Activated naive CD4-positive, alpha-beta T cell treated with anti-CD3 and anti-CD28 coated beads, Interleukin-2, amount 50 U/mL, for 24 hours (primary cell): ENCODE data around the gene VMA21.

Experiments used
- H3K27ac Mint-ChIP-seq: one replicate; pipeline ENCODE4 v1.8.0; 2021; ENCODE audit warnings: mild to moderate bottlenecking, mixed read lengths
- H3K27me3 Mint-ChIP-seq: one replicate; pipeline ENCODE4 v1.8.0; 2021; ENCODE audit warnings: mixed read lengths
- H3K36me3 Mint-ChIP-seq: one replicate; pipeline ENCODE4 v1.8.0; 2021; ENCODE audit warnings: mixed read lengths
- H3K4me1 Mint-ChIP-seq: one replicate; pipeline ENCODE4 v1.8.0; 2021; ENCODE audit warnings: mixed read lengths
- H3K4me3 Mint-ChIP-seq: one replicate; pipeline ENCODE4 v1.8.0; 2021; ENCODE audit warnings: mild to moderate bottlenecking, mixed read lengths
- H3K9me3 Mint-ChIP-seq: one replicate; pipeline ENCODE4 v1.8.0; 2021; ENCODE audit warnings: mixed read lengths

VMA21 gene, protein sequence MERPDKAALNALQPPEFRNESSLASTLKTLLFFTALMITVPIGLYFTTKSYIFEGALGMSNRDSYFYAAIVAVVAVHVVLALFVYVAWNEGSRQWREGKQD

DNA sequence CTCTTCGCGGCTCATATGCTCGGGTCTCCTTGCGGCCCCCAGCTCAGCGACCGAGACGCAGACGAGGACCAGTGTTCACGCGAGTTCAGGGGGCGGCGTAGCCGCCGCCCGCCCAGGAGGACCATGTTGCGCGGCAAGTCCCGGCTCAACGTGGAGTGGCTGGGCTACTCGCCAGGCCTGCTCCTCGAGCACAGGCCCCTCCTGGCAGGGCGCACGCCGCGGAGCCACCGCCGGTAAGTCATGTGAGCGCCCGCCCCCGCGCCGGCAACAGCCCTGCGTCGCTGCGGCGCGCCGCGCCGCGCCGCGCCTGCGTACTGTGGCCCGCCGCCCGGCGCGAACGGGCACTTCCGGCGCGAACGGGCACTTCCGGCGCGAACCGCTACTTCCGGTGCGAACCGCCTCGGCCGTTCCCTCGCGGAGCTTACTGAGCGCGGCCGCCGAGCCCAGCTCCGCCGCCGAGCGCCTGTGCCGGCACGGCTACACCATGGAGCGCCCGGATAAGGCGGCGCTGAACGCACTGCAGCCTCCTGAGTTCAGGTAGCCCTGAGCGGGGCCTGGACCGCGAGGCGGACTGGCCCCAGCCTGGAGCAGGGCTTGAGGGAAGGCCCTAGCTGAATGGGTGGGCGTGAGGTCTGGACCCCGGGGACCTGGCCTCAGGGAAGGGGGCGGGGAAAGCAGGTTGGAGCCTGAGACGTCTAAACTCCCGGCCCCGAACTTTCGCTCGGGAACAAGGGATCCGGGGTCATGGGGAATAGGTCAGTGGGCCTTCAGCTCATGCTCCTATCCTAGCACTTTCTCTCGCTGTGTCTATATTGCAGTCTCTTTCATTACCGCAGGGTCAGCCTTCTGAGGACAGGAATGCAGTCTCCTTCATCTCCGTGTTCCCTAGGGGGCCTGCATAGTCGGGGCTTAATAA lies at the start of gene VMA21:
TSS of gene VMA21 (plus strand) at position 382 of the 916 bp plus-strand sequence. CDS start at position 485, 103 bp downstream.
- H3K9me3 Mint-ChIP-seq = no peaks in the 10 kb centered on the region
- H3K4me3 Mint-ChIP-seq = peak within 1 kb of the TSS; percentile 97
- peak within 1 kb of the TSS; percentile 97 for H3K27ac Mint-ChIP-seq
- H3K27me3 Mint-ChIP-seq = no peaks in the 10 kb centered on the region
- H3K4me1 Mint-ChIP-seq = peaks cover 67% of the 10 kb centered on the region
- H3K36me3 Mint-ChIP-seq = peaks cover 8% of the 10 kb centered on the region

DNA sequence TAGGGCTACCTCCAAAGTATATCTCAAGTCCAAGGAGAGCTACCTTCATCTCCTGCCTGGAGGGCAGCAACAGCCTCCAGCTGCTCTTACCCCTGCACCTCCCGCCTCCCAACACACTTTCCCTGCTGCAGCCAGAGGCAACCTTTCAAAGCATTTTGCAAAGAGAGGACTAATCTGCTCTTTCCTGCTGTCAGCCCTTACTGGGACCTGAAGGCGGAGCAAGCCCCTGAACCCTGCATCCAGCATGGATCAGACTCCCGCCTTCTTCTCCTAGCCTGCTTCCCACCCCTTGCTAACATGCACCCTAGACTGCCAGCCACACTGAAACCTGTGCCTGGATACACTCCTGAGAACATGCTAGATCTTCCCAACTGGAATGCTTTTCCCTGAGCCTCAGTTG lies 37.7 kb upstream of the VMA21 start:
- no peaks in the 10 kb centered on the region for H3K36me3 Mint-ChIP-seq
- H3K9me3 Mint-ChIP-seq = no peaks in the 10 kb centered on the region
- H3K4me3 Mint-ChIP-seq = peak overlapping the region; percentile 15
- H3K27ac Mint-ChIP-seq = no peak overlapping the region
- H3K27me3 Mint-ChIP-seq = peaks cover 11% of the 10 kb centered on the region
- H3K4me1 Mint-ChIP-seq = no peaks in the 10 kb centered on the region

DNA sequence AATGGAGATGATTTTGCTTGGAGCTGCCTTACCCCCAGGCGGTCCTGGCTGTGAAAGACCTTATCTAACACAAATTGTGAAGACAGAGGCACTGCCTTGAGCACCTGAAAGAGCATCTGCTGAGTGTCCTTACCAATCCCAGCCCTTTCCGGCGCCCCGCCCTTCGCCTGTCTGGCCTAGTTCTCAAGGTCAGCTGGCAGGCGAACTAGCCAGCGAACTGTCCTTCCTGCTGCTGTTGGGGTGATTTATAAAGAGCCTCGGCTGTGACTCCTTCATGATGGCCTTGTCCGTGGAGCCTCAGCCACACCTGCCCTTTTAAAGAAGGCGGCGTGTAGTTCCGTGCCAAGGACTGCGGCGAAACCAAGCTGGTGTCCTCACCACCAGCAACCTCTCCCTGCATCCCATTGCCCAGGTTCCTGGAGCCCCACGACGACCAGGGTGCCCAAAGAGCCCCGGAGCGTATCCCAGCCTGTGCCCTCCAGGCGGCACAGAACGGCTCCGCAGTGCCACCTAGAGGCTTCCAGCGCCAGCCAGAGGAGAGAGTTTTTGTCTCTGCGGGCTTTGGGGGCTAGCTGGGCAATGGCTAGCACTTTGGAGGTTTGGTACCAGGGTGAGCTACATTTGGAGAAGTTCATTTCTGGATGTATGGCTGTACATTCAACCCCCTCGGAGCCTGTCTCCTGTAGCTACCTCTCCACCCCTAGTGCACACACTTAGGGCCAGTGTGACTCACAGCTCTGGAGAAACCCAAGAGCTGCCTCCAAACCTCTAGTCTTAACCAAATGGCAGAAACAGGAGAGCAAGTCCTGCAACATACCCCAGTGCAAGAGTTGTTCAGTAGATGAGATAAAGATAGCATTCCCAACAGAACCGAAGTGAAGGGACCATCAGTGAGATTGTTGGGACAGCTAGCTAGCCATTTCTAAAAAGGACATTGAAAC lies 36.8 kb upstream of the VMA21 start:
- Mint-ChIP-seq H3K4me3 (peak overlapping the region; percentile 71), H3K36me3 (no peaks in the 10 kb centered on the region), H3K4me1 (no peaks in the 10 kb centered on the region), H3K27me3 (peaks cover 11% of the 10 kb centered on the region), H3K27ac (no peak overlapping the region), H3K9me3 (no peaks in the 10 kb centered on the region)

DNA sequence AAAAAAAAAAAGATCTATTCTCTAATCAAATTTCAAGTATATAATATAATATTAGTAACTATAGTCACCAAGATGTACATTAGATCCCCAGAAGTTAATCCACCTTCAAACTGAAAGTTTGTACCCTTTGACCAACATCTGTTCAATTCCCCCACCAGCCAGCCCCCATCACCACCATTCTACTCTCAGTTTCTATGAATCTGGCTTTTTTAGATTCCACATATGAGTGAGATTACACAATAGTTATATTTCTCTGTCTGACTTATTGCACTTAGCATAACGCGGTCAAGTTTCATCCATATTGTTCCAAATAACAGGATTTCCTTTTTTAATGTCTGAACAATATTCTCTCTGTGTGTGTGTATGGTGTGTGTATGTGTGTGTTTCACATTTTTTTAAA lies 33.7 kb upstream of the VMA21 start:
- Mint-ChIP-seq H3K4me1 (no peaks in the 10 kb centered on the region), H3K27ac (no peak overlapping the region), H3K9me3 (no peaks in the 10 kb centered on the region), H3K27me3 (peaks cover 7% of the 10 kb centered on the region), H3K4me3 (no peak overlapping the region), H3K36me3 (no peaks in the 10 kb centered on the region)

DNA sequence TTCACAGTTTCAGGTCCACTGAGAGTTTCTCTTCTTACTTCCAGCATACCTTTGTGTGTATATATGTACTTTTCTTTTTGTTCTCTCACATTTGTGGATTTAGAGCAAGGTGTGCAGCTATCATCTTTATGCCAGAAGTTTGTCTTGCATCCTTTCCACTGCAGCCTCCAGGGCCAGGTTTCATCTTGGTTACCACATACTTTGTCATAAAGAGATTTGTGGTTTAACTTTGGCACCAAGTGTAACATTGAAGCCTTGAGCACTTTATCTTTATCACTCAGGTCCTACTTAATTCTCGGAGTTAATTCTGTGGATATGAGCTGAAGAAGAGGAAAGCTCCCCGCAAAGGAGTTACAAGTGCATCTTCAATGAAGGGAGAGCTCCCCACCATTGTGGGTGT lies 31.4 kb upstream of the VMA21 start:
- H3K36me3 Mint-ChIP-seq = no peaks in the 10 kb centered on the region
- no peaks in the 10 kb centered on the region for H3K9me3 Mint-ChIP-seq
- H3K4me1 Mint-ChIP-seq = no peaks in the 10 kb centered on the region
- H3K4me3 Mint-ChIP-seq = no peak overlapping the region
- no peak overlapping the region for H3K27ac Mint-ChIP-seq
- H3K27me3 Mint-ChIP-seq = peaks cover 8% of the 10 kb centered on the region

DNA sequence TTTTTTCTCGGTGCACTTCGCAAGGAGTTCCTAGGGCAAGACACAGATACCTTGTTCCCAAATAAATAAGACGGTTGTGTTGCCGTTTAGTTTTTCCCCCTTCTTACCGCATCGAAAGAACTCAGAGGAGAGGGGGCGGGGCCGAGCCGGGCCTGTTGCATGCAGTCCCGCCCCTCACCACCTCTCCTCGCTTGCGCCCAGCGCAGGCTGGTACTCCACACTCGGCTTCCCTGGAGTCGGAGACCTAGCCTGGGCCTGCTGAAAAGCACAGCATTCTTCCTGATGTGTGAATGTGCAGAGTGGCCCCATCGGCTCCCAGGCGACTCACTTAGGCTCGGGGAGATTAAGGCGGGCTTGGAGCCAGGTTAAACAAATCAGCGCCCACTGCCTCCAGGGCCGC lies 26.1 kb upstream of the VMA21 start:
- no peaks in the 10 kb centered on the region for H3K4me1 Mint-ChIP-seq
- H3K4me3 Mint-ChIP-seq = no peak overlapping the region
- peaks cover 9% of the 10 kb centered on the region for H3K27me3 Mint-ChIP-seq

DNA sequence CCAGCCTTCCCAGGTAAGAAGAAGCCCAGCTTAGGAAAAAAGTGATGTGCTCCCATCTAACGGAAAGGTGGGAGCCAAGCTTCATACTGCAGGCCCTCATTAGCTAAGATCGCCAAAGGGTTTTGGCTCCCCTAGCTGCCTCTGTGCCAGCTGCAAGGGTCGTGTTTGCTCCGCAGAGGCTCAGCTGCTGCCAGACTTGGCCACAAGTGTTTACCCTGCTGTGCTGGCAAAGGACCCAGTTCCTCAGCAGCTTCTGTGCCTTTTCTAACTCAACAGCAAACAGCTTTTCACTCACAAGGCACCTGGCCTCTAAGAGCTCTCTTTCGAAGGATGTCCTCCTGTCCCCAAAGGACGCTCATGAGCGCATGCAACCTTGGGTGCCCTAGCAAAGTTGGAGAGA lies 12.2 kb upstream of the VMA21 start:
- Mint-ChIP-seq H3K4me1 (peaks cover 6% of the 10 kb centered on the region), H3K9me3 (no peaks in the 10 kb centered on the region), H3K27me3 (no peaks in the 10 kb centered on the region), H3K27ac (no peak overlapping the region), H3K4me3 (no peak overlapping the region), H3K36me3 (no peaks in the 10 kb centered on the region)

More for the DNA sequence above, 26.1 kb upstream of the VMA21 start:
- H3K27ac Mint-ChIP-seq = no peak overlapping the region
- H3K9me3 Mint-ChIP-seq = no peaks in the 10 kb centered on the region
- H3K36me3 Mint-ChIP-seq = no peaks in the 10 kb centered on the region

DNA sequence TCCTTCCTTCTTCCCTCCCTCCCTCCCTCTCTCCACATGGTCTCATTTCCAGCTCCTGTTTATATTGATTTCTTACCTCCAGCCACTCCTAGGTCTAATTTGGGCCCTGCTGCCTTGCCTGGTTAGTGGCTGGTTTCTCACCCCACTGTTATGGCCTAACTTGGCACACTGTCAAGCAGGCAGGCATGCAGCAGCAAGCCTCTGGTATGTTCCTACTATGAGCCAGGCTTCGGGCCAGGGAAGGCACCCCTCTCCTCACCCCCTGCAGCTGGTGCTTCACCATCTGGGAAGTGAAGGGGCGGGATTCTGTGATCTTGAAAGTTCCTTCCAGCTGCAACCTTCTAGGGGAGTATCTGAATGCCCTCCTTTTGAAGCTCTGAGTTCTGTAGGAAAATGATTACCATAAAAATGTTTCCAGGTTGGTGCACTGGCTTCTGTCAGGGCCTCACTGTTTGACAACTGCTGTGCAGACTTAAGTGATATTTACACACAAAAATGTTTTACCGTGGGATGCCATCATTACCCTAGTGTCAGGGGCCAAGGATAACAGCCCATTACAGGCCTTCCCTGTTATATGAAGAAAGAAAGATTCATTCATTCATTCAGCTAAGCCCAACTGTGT lies 10.1 kb upstream of the VMA21 start:
- Mint-ChIP-seq H3K9me3 (no peaks in the 10 kb centered on the region), H3K4me1 (peaks cover 9% of the 10 kb centered on the region), H3K36me3 (no peaks in the 10 kb centered on the region), H3K4me3 (no peak overlapping the region), H3K27ac (no peak overlapping the region), H3K27me3 (no peaks in the 10 kb centered on the region)

DNA sequence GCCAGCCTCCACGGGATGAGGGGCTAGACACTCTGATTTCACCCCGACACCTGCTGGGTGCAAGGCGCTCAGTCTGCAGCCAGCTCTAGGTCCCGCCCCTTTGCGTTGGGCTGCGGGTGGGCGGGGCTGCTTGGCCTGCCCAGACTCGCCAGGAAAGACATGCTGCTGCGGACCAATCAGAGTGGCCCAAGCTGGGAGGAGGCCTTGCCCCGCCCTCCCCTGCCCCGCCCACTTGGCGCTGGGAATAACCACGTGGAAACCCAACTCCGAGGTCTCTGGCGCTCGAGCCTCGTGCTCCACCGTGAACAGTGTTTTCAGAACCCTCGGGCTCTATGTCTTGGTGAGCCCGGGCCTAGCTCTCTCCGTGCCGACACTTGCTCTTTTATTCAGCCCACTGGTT lies 5.3 kb upstream of the VMA21 start:
- Mint-ChIP-seq H3K9me3 (no peaks in the 10 kb centered on the region), H3K36me3 (no peaks in the 10 kb centered on the region), H3K4me1 (peaks cover 38% of the 10 kb centered on the region), H3K27ac (no peak overlapping the region), H3K27me3 (no peaks in the 10 kb centered on the region), H3K4me3 (no peak overlapping the region)

DNA sequence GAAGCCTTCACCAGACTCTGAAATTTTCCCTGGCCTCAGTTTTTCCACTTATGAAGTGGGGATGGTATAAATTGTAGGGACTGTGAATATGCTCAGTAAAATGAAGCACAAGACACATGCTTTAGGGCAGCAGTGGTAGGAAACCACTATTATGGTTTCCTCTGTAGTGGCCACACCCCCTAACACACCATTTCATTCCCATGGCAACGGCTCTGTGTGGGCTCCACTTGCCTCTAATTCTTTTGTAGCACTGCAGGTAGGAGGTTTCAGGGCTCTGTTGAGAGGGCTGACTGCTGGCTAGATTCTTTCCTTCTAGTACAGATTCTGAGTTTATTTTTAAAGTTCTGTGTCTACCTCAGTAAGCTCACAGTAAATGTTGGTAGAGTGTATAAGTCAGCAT lies 3.5 kb upstream of the VMA21 start:
- H3K27me3 Mint-ChIP-seq = no peaks in the 10 kb centered on the region
- no peaks in the 10 kb centered on the region for H3K9me3 Mint-ChIP-seq
- peak overlapping the region; percentile 89 for H3K27ac Mint-ChIP-seq
- H3K4me3 Mint-ChIP-seq = peak overlapping the region; percentile 67
- peaks cover 5% of the 10 kb centered on the region for H3K36me3 Mint-ChIP-seq
- H3K4me1 Mint-ChIP-seq = peaks cover 46% of the 10 kb centered on the region

DNA sequence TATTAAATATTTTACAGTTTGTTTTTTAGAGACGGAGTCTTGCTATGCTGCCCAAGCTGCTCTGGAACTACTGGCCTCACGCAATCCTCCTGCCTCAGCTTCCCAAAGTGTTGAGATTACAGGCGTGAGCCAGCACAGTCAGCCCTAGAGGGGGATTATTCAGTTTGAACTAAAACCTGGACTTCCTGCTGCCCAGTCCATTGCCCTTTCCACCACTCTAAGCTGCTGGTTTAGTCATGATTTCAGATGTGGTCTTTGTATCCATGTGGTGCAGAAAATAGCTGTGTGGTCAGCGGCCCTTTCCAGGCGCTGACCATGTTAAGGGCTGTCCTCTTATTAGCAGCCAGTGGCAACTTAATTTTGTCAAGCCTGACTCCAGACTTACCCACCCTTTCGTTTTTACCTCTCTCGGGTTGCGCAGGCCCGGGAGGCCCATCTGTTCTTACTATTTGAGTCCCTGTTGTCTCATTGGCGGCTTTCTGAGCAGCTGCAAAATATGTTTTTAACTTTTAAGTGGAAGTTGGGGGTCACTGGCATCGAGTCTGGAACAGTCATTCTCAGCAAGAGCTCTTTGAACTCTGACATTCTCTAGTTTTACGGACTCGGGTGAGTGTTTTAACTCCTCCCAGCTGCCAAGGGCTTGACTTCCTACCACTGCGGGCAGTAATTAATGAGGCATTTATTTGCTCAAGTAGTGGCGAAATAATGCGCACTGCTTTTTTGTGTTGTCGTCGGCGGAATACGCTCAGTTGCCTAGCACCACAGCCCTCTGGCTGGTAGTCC lies 773 bp upstream of the VMA21 start:
- Mint-ChIP-seq H3K27me3 (no peaks in the 10 kb centered on the region), H3K9me3 (no peaks in the 10 kb centered on the region), H3K4me3 (peak overlapping the region; percentile 87), H3K27ac (peak overlapping the region; percentile 97), H3K4me1 (peaks cover 63% of the 10 kb centered on the region), H3K36me3 (peaks cover 8% of the 10 kb centered on the region)

DNA sequence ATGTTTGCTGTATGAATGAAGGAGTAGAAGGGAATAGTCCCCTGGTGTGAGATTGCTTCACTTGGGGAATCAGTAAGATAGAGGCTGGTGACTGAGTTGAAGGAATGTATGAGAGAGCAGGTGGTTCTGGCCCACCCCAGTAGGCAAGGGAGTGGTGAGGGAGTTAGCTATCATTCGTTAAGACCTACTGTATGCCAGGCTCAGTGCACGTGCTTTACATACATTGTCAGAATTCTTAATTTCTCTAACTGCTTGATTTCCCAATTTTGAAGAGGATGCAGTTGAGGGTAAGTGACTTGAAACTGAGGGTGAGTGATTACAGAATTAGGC lies 700 bp downstream of the VMA21 start:
- H3K27ac Mint-ChIP-seq = peak overlapping the region; percentile 96
- H3K9me3 Mint-ChIP-seq = no peaks in the 10 kb centered on the region
- H3K4me3 Mint-ChIP-seq = peak overlapping the region; percentile 97
- peaks cover 64% of the 10 kb centered on the region for H3K4me1 Mint-ChIP-seq
- H3K36me3 Mint-ChIP-seq = peaks cover 8% of the 10 kb centered on the region
- H3K27me3 Mint-ChIP-seq = no peaks in the 10 kb centered on the region

DNA sequence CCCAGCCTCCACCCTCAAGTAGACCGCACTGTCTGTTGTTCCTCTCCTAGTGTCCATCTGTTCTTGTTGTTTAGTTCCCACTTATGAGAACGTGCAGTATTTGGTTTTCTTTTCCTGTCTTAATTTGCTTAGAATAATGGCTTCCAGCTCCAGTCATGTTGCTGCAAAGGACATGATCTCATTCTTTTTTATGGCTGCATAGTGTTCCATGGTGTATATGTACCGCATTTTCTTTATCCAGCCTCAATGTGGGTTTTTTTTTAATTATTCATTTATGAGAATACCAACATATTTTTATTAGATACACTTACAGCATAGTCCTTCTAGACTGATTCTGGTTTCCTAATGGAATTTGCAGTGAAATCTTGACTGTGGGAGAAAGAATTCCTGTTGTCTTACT lies 1.3 kb downstream of the VMA21 start:
- no peaks in the 10 kb centered on the region for H3K27me3 Mint-ChIP-seq
- peak overlapping the region; percentile 97 for H3K4me3 Mint-ChIP-seq
- H3K9me3 Mint-ChIP-seq = no peaks in the 10 kb centered on the region
- H3K27ac Mint-ChIP-seq = peak overlapping the region; percentile 96
- peaks cover 8% of the 10 kb centered on the region for H3K36me3 Mint-ChIP-seq
- peaks cover 61% of the 10 kb centered on the region for H3K4me1 Mint-ChIP-seq

DNA sequence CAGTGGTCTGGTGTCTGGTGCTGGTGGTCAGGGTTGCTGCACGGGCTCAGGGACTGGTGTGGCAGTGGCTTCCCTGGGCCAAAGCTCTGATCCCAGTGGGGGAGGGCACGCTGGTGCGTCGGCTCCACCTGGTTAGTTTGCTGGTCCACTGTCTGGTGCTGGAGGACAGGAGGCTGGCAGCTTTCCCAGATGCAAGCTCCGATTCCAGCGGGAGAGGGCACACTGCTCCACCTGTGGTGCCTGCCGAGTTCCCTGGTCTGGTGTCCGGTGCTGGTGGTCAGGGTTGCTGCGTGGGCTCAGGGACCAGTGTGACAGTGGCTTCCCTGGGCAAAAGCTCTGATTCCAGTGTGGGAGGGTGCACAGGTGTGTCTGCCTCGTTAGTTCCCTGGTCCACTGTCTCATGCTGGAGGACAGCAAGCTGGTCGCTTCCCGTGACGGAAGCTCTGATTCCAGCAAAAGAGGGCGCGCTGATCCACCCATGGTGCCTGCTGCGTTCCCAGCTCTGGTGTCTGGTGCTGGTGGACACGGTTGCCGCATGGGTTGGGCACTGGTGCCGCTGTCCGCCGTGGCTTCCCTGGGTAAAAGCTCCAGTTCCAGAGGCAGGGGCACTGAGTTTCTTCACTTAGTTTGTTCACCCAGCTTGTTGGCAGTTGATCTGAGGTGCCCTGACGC lies 5.8 kb downstream of the VMA21 start:
- peaks cover 42% of the 10 kb centered on the region for H3K4me1 Mint-ChIP-seq

More for the DNA sequence above, 5.8 kb downstream of the VMA21 start:
- H3K27ac Mint-ChIP-seq = peak overlapping the region; percentile 27
- H3K27me3 Mint-ChIP-seq = no peaks in the 10 kb centered on the region
- H3K36me3 Mint-ChIP-seq = peaks cover 10% of the 10 kb centered on the region
- H3K4me3 Mint-ChIP-seq = no peak overlapping the region
- H3K9me3 Mint-ChIP-seq = no peaks in the 10 kb centered on the region
